Right ventricle myocardium inferior (tissue), 1 donor: Measurements from ENCODE around the gene RACGAP1. TPM values are rescaled to one million over a fixed set of nuclear protein-coding genes. Genes with fewer than 3 reads are reported as not detected.
A peak's percentile ranks its signal among the peaks of the same experiment; 100 is the strongest.

Experiments
- ATAC-seq: fragments of 200-7000 bp; cut with Tn5 transposase; one replicate; pipeline ENCODE4 v1.9.1; 2020; ENCODE audit warnings: mild to moderate bottlenecking, moderate library complexity
- DNase-seq: peaks from one replicate; pipeline ENCODE4 v3.0.0; 2021; ENCODE audit errors: missing footprints
- intact Hi-C: fragments of 100-400 bp; cut with DNase I; formaldehyde crosslinking; loops from one replicate; pipeline ENCODE4 v1.11.0; 2022
- total RNA-seq: library from RNA; stranded (reverse); fragmentation: NEBNext Ultra II Directional; extraction: Animal tissue kit (Norgen Biotek cat#: 25700); gene quantifications from one replicate; pipeline ENCODE4 v1.2.1, GENCODE V29; 2021
- donor health status: DM: no; HTN: yes; CAD: no; lungs with severe emphysema.

Gene RACGAP1
- total RNA-seq, 1 donor from 2014 or later: 7.3 TPM

GRCh38 chr12:49965836-49966235 lies 59.5 kb downstream of the RACGAP1 start:
- DNase-seq (no peak), ATAC-seq (no peak)
- intact Hi-C loops: loop anchor here (2.0 to 10.0 kb wide), 3 partner anchors 97 to 211 kb away; no protein-coding TSS in a partner anchor

DNA sequence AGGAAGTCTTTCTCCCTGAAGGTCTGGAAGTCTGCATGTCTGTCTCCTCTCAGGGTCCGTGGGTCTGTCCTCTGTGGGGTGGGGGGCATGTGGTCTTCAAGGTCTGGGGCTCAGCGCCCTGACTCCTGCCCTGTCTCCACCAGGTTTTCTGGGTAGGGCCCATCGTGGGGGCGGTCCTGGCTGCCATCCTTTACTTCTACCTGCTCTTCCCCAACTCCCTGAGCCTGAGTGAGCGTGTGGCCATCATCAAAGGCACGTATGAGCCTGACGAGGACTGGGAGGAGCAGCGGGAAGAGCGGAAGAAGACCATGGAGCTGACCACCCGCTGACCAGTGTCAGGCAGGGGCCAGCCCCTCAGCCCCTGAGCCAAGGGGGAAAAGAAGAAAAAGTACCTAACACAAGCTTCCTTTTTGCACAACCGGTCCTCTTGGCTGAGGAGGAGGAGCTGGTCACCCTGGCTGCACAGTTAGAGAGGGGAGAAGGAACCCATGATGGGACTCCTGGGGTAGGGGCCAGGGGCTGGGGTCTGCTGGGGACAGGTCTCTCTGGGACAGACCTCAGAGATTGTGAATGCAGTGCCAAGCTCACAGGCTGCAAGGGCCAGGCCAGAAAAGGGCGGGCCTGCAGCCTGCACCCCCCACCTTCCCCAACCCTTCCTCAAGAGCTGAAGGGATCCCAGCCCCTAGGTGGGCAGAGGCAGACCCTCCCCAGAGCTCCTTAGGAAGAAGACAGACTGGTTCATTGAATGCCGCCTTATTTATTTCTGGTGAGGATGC lies 60.3 kb downstream of the RACGAP1 start:
- no peak for ATAC-seq
- intact Hi-C loops: loop anchor here (5.0 to 10.0 kb wide), 2 partner anchors 190 to 212 kb away; no protein-coding TSS in a partner anchor
- DNase-seq: no peak

GRCh38 chr12:49963976-49964815 lies 61.1 kb downstream of the RACGAP1 start:
- intact Hi-C loops: loop anchor here (10.0 kb wide), 1 partner anchor 189 kb away; no protein-coding TSS in a partner anchor
- ATAC-seq (no peak), DNase-seq (no peak)

- intact Hi-C loops: loop anchor here (10.0 kb wide), 1 partner anchor 188 kb away; no protein-coding TSS in a partner anchor
- DNase-seq: no peak
- peak; percentile 47 for ATAC-seq
Observed at GRCh38 chr12:49962861-49963765, 62.2 kb downstream of the RACGAP1 start.

- no peak for ATAC-seq
- intact Hi-C loops: loop anchor here (10.0 kb wide), 1 partner anchor 187 kb away; no protein-coding TSS in a partner anchor
- no peak for DNase-seq
Observed at GRCh38 chr12:49961993-49962764, 63.1 kb downstream of the RACGAP1 start.

DNA sequence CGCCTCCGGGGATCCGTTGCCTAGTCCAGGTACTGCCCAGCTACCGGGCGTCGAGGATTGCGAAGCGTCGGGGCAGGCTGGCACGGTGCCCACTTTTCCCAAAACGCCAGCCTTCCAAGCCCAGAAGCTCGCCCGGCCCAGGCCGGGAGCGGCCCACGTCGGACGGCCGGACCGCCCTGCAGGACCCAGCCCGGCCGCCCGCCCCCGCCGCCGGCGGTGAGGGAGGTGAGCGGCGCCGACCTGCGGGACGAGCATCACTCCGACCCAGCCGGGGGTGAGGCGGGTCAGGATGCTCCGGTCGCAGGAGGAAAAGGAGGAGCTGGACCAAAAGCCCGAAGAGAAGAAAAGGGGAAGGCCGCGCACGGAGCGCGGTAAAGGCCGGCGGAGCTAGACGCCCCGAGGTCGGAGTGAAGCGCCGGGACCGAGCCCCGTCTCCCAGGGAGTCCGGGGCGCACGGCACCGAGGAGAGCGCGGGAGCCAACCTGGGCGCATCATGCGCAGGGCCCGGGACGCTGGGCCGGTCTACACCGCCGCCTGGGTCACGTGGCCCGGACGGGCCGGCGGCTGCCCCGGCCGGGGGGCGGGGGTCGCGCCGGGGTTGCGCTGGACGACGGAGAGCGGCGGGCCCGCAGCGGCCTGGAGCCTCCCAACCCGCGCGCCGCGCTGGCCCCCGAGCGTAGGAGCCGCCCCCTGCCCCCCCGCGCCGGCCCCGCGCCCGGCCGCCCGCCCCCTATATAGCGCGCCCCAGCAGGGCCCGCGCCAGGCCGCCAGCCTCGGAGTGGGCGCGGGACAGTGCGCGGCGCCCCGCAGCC lies 64.0 kb downstream of the RACGAP1 start, which contains the start of gene AQP5:
Gene AQP5, plus strand, starts transcription at position 762 of the 812 bp plus-strand sequence. CDS start 146 bp downstream, outside the sequence.
- no peak for DNase-seq
- ATAC-seq: no peak
- intact Hi-C loops: loop anchor here (10.0 kb wide), 1 partner anchor 187 kb away; no protein-coding TSS in a partner anchor

DNA sequence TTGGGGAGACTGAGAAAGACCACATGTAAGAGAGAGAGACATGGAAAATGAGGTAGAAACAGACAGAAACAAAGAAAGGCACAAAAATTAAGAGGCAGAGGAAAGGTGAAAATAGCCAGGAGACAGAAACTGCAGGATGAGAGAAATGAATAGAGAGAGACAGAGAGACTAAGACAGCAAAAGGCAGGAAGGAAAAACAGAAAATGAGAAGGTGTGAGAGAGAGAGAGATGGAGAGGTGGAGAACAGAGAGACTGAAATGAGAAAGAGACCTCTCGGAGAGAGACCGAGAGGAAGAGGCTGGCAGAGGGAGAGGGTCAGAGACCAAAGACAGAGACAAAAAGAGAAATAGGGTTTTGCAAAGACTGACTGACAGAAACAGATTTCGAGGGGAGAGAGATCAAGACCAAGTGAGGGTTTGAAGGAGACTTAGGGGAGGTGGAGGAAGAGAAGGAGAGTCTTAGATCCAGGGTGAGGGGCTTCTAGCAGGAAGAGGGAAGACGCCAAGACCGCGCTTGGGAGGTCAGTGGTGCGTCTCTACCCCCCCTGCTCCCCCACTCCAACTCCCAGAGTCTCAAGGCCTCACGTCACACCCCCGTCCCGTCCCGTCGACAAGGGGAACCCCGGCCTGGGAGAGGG lies 64.7 kb downstream of the RACGAP1 start:
- intact Hi-C loops: loop anchor here (10.0 kb wide), 1 partner anchor 186 kb away; no protein-coding TSS in a partner anchor
- DNase-seq (no peak), ATAC-seq (no peak)

DNA sequence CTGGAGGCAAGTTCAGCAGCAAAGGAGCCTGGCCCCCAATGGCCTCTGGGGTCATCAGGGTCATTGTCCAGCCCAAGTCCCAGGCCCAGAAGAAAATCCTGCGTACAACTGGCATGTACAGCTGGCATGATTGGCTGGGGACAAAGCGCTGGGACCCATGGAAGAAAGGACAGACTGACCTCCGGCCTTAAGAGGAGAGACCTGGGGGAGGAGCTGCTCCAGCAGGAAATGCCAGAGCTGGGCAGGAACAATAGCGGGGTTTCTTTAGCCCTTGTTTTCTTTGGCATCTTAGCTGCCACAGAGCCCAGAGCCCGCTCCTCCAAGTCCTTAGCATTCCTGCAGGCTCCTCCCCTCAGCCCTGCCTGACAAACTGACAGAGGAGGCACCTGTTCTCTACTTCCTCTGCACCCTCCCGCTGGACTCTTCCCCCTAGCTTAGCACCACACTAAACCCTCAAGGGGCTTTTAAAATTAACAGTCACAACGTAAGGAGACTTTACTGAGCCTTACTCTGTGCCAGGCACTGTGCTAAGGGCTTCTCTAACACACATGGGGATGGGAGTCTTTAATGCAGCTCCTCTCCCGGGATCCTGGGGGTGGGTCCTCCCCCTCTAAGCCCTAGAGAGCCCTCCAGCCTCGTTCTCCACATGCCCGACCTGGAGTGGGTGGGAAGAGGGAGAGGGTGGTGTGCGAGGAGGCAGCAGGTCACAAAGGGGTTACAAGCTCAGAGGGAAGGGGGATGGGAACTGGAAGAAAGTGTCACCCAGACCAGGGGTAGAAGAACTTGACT lies 65.4 kb downstream of the RACGAP1 start:
- ATAC-seq: no peak
- DNase-seq: no peak
- intact Hi-C loops: loop anchor here (10.0 kb wide), 1 partner anchor 185 kb away; no protein-coding TSS in a partner anchor

- ATAC-seq (no peak), DNase-seq (no peak)
- intact Hi-C loops: no loop called here
Observed at GRCh38 chr12:49957570-49957967, 67.7 kb downstream of the RACGAP1 start.

DNA sequence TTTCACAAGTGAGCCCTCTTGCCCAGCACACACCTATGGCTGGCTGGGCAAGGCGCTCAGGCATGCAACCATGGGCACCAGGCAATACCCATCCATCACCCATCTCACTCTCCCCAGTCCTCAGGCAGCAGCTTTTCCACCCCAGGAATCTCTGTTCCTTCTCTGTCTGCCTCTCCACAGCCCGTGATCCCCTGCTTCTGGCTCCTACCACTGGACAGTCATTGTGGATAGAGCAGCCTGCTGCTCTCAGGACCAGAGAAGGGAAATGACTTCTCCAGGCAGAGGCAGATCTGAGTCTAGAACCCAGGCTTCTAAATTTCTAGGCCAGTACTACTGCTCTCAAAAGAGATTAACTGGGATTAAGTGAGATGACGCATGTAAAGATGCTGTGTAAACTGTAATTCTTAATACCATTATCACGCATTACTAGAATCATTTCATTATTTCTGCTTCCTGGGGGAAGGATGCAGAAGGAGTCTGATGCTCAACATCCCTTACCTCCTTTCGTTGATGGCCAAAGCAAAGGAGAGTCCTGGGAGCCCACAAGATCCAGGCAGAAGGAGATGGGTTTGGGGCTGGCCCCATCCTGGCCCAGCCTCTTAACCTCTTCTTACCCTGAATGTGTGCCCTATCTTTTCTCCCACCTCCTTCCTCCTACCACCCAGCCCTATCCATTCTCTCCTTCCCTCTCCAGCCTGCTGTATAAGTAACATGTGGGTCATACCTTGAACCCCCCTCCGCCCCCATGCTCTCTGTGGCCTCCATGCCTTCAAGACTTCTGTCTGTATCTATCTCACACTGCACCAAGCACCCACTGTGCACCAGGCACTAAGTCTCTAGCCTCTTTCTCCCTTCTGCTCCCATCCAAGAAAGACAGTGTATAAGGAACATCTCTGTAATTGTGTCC lies 68.4 kb downstream of the RACGAP1 start:
- intact Hi-C loops: no loop called here
- DNase-seq (no peak), ATAC-seq (no peak)

DNA sequence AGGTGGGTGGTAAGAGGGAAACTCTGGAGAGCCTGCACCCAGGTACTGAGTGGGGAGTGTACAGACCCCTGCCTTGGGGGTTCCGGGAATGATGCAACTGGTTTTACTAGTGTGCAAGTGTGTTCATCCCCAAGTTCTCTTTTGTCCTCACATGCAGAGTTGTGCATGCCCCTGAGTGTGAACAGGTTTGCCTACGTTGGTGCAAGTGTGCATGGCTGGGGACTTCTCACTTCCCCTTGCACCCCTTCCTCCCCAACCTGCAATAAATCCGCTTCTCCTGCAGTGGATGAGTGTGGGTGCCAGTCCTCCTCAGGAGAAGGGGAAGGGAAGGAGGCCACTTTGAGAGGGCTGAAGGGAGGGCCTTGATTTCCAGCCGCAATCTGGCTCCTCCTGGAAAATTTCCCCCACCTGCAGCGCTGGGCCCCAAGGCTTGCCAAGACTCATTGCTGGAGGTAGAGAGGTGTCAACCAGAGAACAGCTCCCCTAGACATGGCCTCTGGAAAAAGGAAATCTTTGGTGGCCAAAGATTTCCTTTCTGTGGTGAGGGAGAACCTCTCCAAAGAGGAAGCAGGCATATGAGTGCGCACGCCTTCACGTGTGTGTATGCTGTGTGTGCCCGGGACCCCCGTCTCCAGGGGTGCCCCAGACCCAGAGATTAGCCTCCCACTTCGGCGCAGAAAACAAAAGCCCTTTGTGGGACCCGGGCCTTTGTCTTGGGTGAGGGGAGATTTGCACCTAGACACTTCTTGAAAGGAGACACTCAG lies 69.2 kb downstream of the RACGAP1 start:
- no peak for DNase-seq
- ATAC-seq: no peak
- intact Hi-C loops: no loop called here

GRCh38 chr12:49954863-49955830 lies 70.1 kb downstream of the RACGAP1 start:
- no peak for DNase-seq
- intact Hi-C loops: no loop called here
- no peak for ATAC-seq
